H9 (cell line): Measurements from ENCODE around the gene NRG3. TPM values are rescaled to one million over a fixed set of nuclear protein-coding genes. Genes with fewer than 3 reads are reported as not detected.

Experiments used
- DNase-seq: peaks from one replicate; pipeline ENCODE4 v3.0.0-alpha.2; 2017
- H2AFZ ChIP-seq: one replicate; pipeline ENCODE4 v1.6.1; 2013; ENCODE audit warnings: mild to moderate bottlenecking, low read length, control low read depth, moderate library complexity
- H2AK5ac ChIP-seq: 2 replicates; pipeline ENCODE4 v1.6.1; 2013; ENCODE audit warnings: low read length, control low read depth, mixed read lengths; ENCODE audit not compliant: insufficient read length
- H2BK120ac ChIP-seq: one replicate; pipeline ENCODE4 v1.6.1; 2013; ENCODE audit warnings: low read depth, mild to moderate bottlenecking, low read length, control low read depth, inconsistent platforms; ENCODE audit not compliant: poor library complexity, severe bottlenecking
- H2BK12ac ChIP-seq: 2 replicates; pipeline ENCODE4 v1.6.1; 2013; ENCODE audit warnings: low read length, control low read depth, mixed read lengths, low read depth; ENCODE audit not compliant: insufficient read length
- H2BK15ac ChIP-seq: 2 replicates; pipeline ENCODE4 v1.6.1; 2013; ENCODE audit warnings: low read depth, low read length, control low read depth
- H2BK20ac ChIP-seq: one replicate; pipeline ENCODE4 v1.6.1; 2013; ENCODE audit warnings: low read depth, mild to moderate bottlenecking, low read length, control low read depth, inconsistent platforms; ENCODE audit not compliant: poor library complexity, severe bottlenecking
- H2BK5ac ChIP-seq: 2 replicates; pipeline ENCODE4 v1.6.1; 2013; ENCODE audit warnings: low read length, control low read depth, mixed read lengths; ENCODE audit not compliant: insufficient read length
- H3K14ac ChIP-seq: 2 replicates; pipeline ENCODE4 v1.6.1; 2013; ENCODE audit warnings: low read length, control low read depth; ENCODE audit not compliant: insufficient read depth
- H3K18ac ChIP-seq: 2 replicates; pipeline ENCODE4 v1.6.1; 2013; ENCODE audit warnings: low read depth, mild to moderate bottlenecking, mixed read lengths, low read length, control low read depth; ENCODE audit not compliant: insufficient read length
- H3K23ac ChIP-seq: 2 replicates; pipeline ENCODE4 v1.6.1; 2013; ENCODE audit warnings: low read length, control low read depth, mixed read lengths, low read depth; ENCODE audit not compliant: insufficient read length
- H3K23me2 ChIP-seq: 2 replicates; pipeline ENCODE4 v1.6.1; 2013; ENCODE audit warnings: low read depth, mild to moderate bottlenecking, mixed read lengths, low read length, control low read depth; ENCODE audit not compliant: insufficient read length, poor library complexity, severe bottlenecking
- H3K27ac ChIP-seq: 2 replicates; pipeline ENCODE4 v1.5.1; 2013; ENCODE audit warnings: low read length, control low read depth, mixed read lengths, low read depth; ENCODE audit not compliant: insufficient read length
- H3K27me3 ChIP-seq: 2 replicates; pipeline ENCODE4 v1.6.1; 2013; ENCODE audit warnings: low read length, control low read depth, inconsistent platforms; ENCODE audit not compliant: insufficient read depth
- H3K4ac ChIP-seq: 2 replicates; pipeline ENCODE4 v1.6.1; 2013; ENCODE audit warnings: low read depth, mild to moderate bottlenecking, control low read depth, inconsistent platforms, low read length, moderate library complexity
- H3K4me1 ChIP-seq: 2 replicates; pipeline ENCODE4 v1.6.1; 2013; ENCODE audit warnings: low read length, control low read depth, inconsistent platforms; ENCODE audit not compliant: insufficient read depth
- H3K4me2 ChIP-seq: 2 replicates; pipeline ENCODE4 v1.6.1; 2013; ENCODE audit warnings: low read length, control low read depth, mixed read lengths; ENCODE audit not compliant: insufficient read length, insufficient read depth
- H3K56ac ChIP-seq: 2 replicates; pipeline ENCODE4 v1.6.1; 2013; ENCODE audit warnings: low read depth, mild to moderate bottlenecking, mixed read lengths, low read length, control low read depth; ENCODE audit not compliant: insufficient read length
- H3K79me1 ChIP-seq: 2 replicates; pipeline ENCODE4 v1.6.1; 2013; ENCODE audit warnings: low read depth, mild to moderate bottlenecking, moderate library complexity, low read length, control low read depth, inconsistent platforms; ENCODE audit not compliant: insufficient read depth, poor library complexity, severe bottlenecking
- H3K79me2 ChIP-seq: 2 replicates; pipeline ENCODE4 v1.6.1; 2013; ENCODE audit warnings: low read length, control low read depth, inconsistent platforms; ENCODE audit not compliant: insufficient read depth
- H3K9ac ChIP-seq: 2 replicates; pipeline ENCODE4 v1.6.1; 2013; ENCODE audit warnings: low read length, control low read depth, mixed read lengths; ENCODE audit not compliant: insufficient read length; ENCODE audit errors: extremely low read depth
- H3K9me3 ChIP-seq: one replicate; pipeline ENCODE4 v1.6.1; 2013; ENCODE audit warnings: low read depth, low read length, inconsistent platforms; ENCODE audit not compliant: control insufficient read depth
- H3T11ph ChIP-seq: one replicate; pipeline ENCODE4 v1.6.1; 2013; ENCODE audit warnings: mild to moderate bottlenecking, low read length, control low read depth, inconsistent platforms
- H4K20me1 ChIP-seq: one replicate; pipeline ENCODE4 v1.6.1; 2013; ENCODE audit not compliant: control insufficient read depth, insufficient read length, insufficient read depth
- H4K5ac ChIP-seq: 2 replicates; pipeline ENCODE4 v1.6.1; 2013; ENCODE audit warnings: low read depth, mild to moderate bottlenecking, mixed read lengths, low read length, control low read depth; ENCODE audit not compliant: insufficient read length
- H4K8ac ChIP-seq: replicated peaks from 2 replicates; pipeline ENCODE4 v1.6.1; 2013; ENCODE audit warnings: low read length, control low read depth, mixed read lengths, low read depth; ENCODE audit not compliant: insufficient read length
- H4K91ac ChIP-seq: 2 replicates; pipeline ENCODE4 v1.6.1; 2013; ENCODE audit warnings: low read depth, mild to moderate bottlenecking, moderate library complexity, mixed read lengths, low read length, control low read depth; ENCODE audit not compliant: insufficient read length
- H3K27ac Mint-ChIP-seq, 3 experiments: 2 replicates in 2 of 3; 3 replicates in 1 of 3; pipeline ENCODE4 v1.8.0; 2020 to 2021; ENCODE audit warnings: mixed read lengths in 3 of 3, mild to moderate bottlenecking in 1 of 3, moderate library complexity in 1 of 3
- H3K27me3 Mint-ChIP-seq: 2 replicates; pipeline ENCODE4 v1.8.0; 2021; ENCODE audit warnings: low read depth, mild to moderate bottlenecking, moderate library complexity, mixed read lengths
- H3K36me3 Mint-ChIP-seq, 3 experiments: 2 replicates in 2 of 3; 3 replicates in 1 of 3; pipeline ENCODE4 v1.8.0; 2020 to 2021; ENCODE audit warnings: low read depth in 3 of 3, mixed read lengths in 3 of 3; ENCODE audit not compliant: insufficient read depth in 1 of 3
- H3K4me1 Mint-ChIP-seq, 2 experiments: 2 replicates each; pipeline ENCODE4 v1.8.0; 2020; ENCODE audit warnings: mixed read lengths in 2 of 2
- H3K4me3 Mint-ChIP-seq, 2 experiments: 2 replicates in 1 of 2; 3 replicates in 1 of 2; pipeline ENCODE4 v1.8.0; 2020 to 2021; ENCODE audit warnings: mild to moderate bottlenecking in 2 of 2, mixed read lengths in 2 of 2, moderate library complexity in 1 of 2
- H3K9me3 Mint-ChIP-seq, 2 experiments: 2 replicates in 1 of 2; 3 replicates in 1 of 2; pipeline ENCODE4 v1.8.0; 2020; ENCODE audit warnings: mild to moderate bottlenecking in 2 of 2, mixed read lengths in 2 of 2, moderate library complexity in 1 of 2
- CTCF ChIP-seq: fragments of 200-600 bp; sonication (generic); conservative IDR thresholded peaks from 3 replicates; pipeline ENCODE4 v1.8.0; 2021; ENCODE audit warnings: antibody characterized with exemption, mild to moderate bottlenecking
- WGBS: extraction: QIAGEN DNeasy Blood & Tissue Kit; methylation state at CpG from one replicate; pipeline ENCODE4 v1.1.7; 2013; ENCODE audit warnings: missing lambda C conversion rate, low lambda C conversion rate, mixed read lengths; ENCODE audit not compliant: insufficient read length; ENCODE audit errors: extremely low coverage; 5-methylcytosine and 5-hydroxymethylcytosine counted together
- total RNA-seq: library from RNA; stranded (reverse); gene quantifications from 2 replicates; pipeline ENCODE4 v1.2.1, GENCODE V29; 2021

Gene NRG3
- total RNA-seq, 1 experiment from 2014 or later: 1.6 TPM

DNA sequence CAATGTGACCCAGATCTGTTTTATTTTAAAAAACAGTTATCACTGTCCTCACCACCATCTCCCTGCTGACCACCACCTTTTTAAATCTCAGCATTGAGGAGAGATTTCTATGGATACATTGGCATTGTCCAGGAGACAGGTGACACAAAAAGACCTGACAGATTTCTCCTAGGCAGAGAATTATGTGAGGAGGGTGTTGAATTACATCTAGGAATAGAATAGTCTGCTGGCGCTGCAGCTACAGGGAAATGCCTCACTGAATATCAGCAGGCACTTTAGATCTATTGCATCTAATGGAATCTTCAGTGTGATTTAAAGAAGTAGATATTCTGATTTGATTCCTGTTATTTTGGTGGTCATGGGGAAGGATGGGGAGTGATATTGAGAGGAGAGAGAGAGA is 593.5 kb downstream of the NRG3 start:
- Histone ChIP-seq H3K9me3 (no peaks in the 10 kb centered on the region), H3K27me3 (no peaks in the 10 kb centered on the region), H3K14ac (no peak overlapping the region), H2BK20ac (no peak overlapping the region), H3K4me2 (no peak overlapping the region), H2AK5ac (no peak overlapping the region), H3K4me1 (no peaks in the 10 kb centered on the region), H3T11ph (no peak overlapping the region), H3K23ac (no peak overlapping the region), H3K18ac (no peak overlapping the region), H2BK120ac (no peak overlapping the region), H3K23me2 (no peaks in the 10 kb centered on the region), H4K91ac (no peak overlapping the region), H3K56ac (no peak overlapping the region), H3K79me2 (no peaks in the 10 kb centered on the region), H2BK12ac (no peak overlapping the region), H2BK5ac (no peak overlapping the region), H3K79me1 (no peaks in the 10 kb centered on the region), H4K20me1 (no peaks in the 10 kb centered on the region), H4K8ac (no peak overlapping the region), H2BK15ac (no peak overlapping the region), H4K5ac (no peak overlapping the region), H3K4ac (no peak overlapping the region), H3K9ac (no peak overlapping the region), H3K27ac (no peak overlapping the region), H2AFZ (no peak overlapping the region)
- WGBS: no CpG with 5 or more reads among the region's 1 CpG
- Mint-ChIP-seq H3K4me3 (no peak overlapping the region), H3K9me3 (no peaks in the 10 kb centered on the region), H3K27ac (peak overlapping the region; percentile 7 to 37 (median 27); a peak in 2 of 7 replicates), H3K27me3 (no peaks in the 10 kb centered on the region), H3K4me1 (peaks cover 18% of the 10 kb centered on the region in 2 experiments), H3K36me3 (no peaks in the 10 kb centered on the region)
- DNase-seq: no peak
- no peak for TF ChIP-seq CTCF
